Lung microvascular endothelial cell (primary cell): Measurements from ENCODE around the gene SENP6. TPM values are rescaled to one million over a fixed set of nuclear protein-coding genes. Genes with fewer than 3 reads are reported as not detected.
"Not testable (repeated sequence)": the region's sequence is repeated elsewhere in the genome, so short reads cannot be mapped to it uniquely, and the experiment has no call there.

Source experiments
- DNase-seq, 2 donors: peaks; one replicate each; pipeline versions ENCODE4 v3.0.0 to v3.0.0-alpha.2; 2010; ENCODE audit warnings: low read depth in 2 of 2
- total RNA-seq: library from RNA; depleted of rRNA; stranded (reverse); fragments of >200 nt; gene quantifications from 2 replicates; pipeline ENCODE4 v1.2.1, GENCODE V29; 2014

The SENP6 gene
- total RNA-seq, 1 donor from 2014 or later: 39.5 TPM

DNA sequence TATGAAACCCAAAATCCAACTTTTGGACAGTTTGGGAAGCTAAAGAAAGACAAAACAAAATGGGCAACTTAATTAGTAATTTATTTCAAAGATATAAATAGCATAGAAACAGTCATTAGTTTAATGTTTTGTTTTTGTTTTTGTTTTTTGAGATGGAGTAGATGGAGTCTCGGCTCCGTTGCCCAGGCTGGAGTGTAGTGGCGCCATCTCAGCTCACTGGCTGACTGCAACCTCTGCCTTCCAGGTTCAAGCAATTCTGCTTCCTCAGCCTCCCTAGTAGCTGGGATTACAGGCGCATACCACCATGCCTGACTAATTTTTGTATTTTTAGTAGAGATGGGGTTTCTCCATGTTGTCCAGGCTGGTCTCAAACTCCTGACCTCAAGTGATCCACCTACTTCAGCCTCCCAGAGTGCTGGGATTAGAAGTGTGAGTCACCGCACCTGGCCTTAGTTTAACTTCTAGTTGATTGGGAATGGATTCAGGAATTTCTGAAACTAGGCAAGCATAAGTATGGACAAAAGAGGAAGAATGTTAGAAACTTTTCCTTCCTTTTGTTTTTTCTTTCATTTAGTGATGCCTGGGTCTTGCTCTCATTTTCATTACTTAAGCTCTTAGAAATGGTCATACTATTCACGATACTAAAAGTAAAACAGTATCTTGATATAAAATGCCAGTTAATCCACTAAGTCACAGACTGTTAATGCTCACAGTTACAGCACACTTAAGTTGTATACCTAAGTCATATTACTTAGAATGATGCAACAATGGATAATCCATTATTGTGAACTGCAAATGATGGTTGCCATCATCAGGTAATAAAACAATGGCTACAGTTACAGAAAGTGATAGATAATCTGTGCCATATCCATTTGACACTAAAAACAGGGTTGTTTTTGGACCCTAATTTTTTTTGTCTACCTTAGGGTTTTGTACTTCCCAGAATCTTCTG lies 8.2 kb downstream of the SENP6 start:
- DNase-seq: peak in 1 of 2 donors; percentile 32

DNA sequence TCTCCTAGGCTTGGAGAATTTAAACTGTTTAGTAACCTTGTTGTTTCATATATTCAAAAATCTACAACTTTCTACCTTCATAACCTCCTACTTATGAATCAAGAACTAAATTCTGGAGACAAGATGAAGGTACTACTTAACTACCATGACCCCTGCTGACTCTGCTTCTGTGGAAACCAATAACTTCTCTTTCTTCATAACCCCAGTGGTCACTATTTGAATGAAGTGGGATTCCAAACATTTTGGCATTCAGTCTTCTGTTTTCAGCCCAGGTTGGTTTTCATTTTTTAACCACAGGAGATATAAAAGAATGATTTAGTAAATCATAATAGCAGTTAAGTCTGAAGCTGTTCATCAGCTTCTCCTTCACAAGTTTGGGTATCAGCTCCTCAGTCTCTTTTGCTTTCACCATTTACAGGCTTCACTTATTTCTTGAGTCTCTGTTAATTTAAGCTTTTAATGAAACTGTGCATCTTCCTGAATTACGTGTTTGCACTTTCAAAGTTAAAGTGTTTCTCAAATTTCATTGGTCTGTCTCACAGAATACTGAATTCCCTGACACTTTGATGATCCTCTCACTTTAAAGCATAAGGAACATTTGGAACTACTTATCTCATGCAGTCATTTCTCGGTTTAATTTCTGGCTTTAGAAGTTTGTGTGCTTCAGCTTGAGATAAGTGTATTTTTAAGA lies 9.5 kb downstream of the SENP6 start:
- DNase-seq: no peak

DNA sequence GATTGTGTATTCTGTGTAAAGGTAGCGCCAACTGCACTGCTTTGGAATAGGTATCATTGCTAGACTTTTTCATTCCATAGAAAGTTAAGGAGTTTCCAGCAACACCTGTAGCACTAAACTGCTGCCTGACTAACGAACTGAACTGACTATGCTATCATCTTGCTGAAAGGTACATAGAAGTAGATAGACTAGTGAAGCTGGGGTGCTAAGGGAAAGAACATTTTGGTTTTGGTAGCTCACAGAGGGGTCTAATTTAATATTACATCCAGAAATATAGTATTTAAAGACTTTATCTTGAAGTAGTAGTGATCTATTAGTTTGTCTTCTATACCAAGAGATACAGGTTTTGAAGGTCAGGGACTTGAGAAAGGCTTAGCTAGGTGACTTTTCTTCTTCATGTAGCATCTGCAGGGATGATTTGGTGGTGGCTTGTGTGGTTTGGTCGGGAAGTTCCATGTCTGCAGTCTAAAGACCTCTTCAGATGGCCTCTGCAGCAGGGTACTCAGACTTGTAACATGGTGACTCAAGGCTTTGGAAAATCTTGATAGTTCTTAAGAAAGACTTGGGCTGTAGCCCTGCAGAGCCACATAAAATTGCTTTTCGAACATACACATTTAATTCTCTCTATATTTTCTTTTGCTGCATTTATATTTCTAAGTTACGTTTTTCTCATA lies 10.2 kb downstream of the SENP6 start:
- DNase-seq: no peak

DNA sequence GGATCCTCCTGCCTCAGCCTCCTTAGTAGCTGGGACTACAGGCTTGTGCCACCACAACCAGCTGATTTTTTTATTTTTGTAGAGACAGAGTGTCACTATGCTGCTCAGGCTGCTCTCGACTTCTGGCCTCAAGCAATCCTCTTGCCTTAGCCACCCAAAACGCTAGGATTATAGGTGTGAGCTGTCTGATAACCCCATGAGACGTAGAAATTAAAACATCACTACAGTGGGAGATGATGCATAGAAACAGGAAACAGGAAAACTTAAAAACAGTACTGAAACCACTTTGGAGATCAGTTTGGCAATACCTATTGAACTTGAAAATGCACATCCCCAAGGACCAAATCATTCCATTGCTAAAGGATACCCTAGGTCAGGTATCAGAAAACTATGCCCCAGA lies 10.8 kb downstream of the SENP6 start:
- no peak for DNase-seq

DNA sequence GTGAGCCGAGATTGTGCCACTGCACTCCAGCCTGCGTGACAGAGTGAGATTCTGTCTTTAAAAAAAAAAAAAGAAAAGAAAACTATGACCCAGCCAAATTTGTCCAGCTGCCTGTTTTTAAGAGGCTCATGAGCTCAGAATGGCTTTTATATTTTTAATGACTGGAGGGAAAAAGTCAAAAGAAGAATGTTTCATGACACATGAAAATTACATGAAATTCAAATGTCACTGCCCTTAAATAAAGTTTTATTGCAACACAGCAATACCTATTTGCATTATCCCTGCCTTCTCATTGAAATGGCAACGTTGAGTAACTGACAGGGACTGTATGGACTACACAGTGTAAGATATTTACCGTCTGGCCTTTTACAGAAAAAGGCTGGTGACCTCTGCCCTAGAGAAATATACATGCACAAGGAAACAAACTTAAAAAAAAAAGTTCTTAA lies 11.4 kb downstream of the SENP6 start:
- no peak for DNase-seq

DNA sequence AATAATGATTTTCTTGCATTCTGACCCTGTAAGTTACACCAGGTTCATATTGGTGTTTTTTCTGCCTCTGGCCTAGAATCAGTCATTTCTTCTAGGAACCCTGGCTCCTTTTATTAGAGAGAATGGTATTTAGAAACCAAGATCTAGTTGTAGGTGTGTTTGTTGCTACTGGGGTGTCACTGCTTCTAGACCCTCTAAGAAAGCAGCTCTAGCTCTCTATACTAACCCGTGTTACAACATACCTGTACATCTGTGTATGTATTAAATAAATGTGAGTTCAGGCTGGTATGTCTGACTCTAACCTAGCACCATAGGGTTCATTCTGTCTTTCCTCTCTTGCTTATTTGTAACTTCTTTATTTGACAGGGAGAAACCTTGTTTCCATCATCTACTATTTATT lies 16.8 kb downstream of the SENP6 start:
- DNase-seq: no peak

DNA sequence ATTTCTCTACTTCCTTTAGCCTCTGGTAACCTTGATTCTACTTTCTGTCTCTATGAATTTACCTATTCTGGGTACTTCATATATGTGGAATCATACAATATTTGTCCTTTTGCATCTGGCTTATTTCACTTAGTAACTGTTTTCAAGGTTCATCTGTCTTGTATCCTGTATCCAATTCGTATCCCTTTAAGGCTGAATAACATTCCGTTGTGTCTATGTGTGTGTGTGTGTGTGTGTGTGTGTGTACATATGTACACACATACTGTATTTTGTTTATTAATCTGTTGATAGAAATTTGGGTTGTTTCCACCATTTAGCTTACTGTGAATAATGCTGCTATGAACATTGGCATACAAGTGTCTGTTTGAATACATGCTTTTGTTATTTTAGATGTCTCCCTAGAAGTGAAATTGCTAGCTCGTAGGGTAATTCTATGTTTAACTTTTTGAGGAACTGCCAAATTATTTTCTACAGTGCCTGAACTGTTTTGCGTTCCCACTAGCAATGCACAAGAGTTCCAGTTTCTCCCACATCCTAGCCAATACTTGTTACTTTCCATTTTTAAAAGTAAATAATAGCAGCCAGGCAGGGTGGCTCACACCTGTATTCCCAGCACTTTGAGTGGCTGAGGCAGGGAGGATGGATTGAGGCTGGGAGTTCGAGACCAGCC lies 17.7 kb downstream of the SENP6 start:
- peak in 1 of 2 donors; percentile 18 for DNase-seq

DNA sequence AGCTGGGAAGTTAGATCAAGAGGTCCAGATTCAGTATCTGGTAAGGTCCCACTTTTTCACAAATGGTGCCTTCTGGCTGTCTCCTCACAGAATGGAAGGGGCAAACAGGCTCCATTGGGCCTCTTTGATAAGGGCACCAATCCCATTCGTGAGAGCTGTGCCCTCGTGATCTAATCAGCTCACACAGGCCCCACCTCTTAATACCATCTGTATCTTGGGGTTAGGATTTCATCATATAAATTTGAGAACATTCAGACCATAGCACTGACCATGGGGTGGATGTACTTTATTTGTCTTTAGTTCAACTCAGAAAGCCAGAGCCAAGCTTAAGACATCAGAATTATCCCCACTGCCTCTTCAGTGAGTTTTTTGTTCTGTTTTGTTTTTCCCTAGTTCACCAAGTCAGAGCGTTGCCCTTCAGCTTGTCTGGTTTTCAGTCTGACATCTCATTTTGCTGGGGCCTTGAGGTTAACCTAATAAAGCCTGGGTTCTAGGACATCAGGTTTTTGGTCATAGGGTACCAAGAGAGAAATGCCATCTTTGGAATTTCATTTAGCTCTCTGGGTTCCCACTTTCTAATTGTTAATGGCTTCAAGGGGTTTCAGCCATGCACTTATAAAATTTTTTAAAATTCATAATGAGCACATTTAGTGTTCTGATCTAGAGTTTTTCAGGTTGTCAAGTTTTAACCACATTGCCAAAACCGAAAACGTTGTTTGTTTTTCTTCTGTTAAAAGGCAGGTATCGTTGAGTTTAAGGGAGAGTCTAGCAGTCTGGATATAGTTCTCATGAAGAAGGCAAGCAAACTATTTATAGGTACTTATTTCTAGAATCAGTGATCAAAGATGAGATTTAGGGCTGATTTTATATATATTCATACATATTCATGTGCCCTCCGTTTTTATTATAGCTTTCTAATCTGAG lies 19.0 kb downstream of the SENP6 start:
- no peak for DNase-seq

DNA sequence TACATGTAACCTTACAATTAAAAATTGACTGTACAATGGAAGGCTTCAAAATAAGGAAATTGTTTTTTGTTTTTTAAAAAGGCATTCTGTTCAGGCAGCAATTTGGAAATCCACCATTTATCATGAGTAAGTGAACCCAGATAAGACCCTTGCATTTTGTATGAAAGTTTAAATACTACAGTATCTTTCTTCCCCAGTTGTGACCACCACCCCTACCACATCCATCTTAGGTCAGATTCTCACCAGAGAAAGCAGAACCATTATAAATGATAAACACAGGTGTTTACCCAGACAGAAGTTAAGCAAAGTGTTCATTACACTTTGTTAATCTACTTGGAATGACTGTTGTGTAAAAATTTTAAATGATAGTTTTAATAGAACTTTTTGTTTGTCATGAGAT lies 20.2 kb downstream of the SENP6 start:
- no peak for DNase-seq

DNA sequence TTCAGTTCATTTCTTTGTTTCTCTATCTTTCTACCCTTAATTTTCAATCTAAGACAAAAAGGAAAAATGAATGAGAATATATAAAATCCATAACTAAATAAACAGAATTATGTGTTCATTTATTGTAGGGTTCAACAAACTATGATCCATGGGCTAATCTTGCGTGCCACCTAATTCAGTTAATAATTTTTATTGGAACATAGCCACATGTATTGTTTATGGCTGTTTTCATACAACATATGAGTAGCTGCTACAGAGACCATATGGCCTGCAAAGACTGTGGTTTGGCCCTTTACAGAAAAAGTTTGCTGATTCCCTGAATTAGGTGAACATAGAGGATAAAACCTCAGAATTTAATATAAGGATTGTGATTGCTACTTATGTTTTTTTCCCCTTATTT lies 21.8 kb downstream of the SENP6 start:
- no peak for DNase-seq

DNA sequence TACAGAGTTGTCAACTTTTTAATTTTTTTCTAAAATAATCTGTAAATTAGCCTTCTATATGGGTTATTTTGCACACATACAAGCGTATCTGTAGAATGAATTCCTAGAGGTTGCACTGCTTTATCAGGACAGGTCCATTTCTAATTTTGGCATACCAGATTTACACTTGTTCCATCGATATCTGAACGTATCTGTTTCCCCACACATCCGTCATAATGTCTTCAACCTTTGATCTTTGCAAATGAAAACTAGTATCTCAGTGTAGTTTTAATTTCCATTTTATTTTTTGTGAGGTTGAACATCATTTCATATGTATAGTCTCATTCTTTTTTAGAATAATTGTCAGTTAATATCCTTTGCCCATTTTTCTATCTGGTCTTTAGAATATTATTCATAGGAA lies 22.7 kb downstream of the SENP6 start:
- DNase-seq: no peak

DNA sequence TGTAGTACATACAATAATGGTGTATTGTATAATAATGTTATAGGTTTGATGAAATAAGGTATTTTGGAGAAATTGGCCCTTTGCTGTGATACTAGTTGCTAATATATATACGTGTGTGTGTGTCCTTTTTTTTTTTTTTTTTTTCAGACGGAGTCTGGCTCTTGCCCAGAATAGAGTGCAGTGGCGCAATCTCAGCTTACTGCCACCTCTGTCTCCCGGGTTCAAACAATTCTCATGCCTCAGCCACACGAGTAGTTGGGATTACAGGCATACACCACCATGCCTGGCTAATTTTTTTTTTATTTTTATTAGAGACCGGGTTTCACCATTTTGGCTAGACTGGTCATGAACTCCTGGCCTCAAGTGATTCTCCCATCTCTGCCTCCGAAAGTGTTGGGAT lies 23.3 kb downstream of the SENP6 start:
- no peak for DNase-seq

DNA sequence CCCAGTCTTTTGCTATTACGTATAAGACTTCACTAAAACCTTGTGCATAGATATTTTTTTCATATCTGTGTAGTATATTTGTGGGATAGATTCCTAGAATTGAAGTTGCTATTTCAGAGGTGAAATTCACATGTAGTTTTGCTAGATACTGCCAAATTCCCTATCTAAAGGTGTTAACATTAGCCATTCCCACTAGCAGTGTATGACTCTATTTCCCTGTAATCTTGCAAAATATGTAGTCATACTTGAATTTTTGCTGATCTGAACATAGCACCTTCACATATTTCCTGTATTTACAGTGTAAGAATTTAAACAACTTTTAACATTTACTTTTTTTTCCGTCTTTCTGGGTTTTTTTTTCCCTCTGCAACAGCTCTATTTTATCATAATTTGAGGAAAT lies 24.9 kb downstream of the SENP6 start:
- no peak for DNase-seq

DNA sequence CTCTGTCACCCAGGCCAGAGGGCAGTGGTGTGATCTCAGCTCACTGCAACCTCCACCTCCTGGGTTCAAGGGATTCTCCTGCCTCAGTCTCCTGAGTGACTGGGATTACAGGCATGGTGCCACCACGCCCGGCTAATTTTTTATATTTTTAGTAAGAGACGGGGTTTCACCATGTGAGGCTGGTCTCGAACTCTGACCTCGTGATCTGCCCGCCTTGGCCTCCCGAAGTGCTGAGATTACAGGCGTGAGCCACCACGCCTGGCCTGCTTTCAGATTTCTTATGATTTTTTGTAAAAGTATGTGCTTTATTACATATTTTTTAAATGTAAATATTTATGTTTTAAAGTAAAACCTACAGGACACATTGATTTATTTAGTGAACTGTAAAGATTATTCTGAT lies 26.0 kb downstream of the SENP6 start:
- DNase-seq: not testable (repeated sequence)

DNA sequence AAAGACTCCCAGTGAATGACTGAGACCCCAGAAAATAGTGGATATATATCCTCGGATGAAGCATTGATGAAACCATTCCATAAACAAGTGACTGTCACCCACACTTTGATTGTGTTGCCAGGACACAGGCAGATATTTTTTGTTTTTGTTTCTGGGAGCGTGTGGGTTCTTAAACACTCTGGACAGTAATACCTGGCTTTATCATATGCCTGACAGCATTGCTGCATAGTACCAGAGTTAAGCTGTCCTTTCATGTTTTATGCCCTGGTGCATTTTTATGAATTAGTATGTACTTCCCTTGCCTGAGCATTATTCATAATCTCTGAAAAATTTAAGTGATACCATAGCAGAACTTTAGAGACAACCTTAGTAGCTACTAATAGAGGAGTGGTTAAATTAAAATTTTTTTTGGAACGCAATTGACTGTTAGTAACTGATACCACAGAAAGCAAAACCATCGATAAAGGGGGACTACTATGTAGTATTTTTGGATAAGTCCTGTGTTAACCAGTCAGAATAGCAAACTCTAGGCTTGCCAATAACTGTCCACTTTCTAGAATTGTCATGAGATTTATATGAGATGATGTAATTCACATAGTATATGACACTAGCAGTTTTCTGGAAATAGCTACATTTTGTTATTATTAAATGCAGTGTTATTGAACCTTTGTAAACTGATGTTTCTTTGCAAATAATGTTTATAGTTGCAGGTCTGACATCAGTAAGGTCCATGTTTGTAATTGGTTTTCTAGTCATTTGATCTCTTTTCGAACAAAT lies 30.4 kb downstream of the SENP6 start:
- DNase-seq: no peak

DNA sequence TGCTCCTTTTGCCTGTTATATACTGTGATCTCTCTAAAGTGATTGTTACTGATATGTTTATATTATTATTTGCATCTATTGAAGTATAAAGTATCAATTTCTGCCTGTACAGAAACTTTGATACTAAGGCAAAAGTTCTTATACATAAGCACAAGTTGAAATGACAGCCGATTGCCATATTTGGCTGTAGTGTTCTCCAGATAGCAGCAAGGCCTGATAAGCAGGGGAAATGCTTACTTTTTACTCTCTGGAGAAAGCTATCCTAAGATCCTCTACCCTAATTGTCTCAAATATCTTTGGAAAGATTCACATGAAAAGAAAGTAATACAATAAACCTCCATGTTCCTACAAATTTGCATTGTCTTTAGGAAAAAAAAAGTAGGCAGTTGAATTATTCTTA lies 31.4 kb downstream of the SENP6 start:
- DNase-seq: no peak

DNA sequence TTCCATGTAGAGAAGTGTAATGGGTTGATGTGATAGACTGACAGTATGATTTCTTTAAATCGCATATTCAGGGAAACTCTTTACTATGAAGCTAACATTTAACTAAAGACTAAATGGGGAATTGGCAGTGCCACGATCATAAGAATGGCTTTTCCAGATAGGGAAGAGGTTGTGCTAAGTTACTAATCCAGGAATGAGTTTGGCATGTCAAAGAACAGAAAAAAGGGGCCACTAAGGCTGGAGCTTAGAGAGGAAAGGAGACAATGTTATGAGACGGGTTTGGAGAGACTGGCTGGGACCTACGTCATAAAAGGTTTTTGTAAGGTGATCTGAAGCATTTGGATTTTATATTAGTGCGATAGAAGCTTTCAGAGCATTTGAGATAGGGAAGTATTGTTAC lies 40.6 kb downstream of the SENP6 start:
- no peak for DNase-seq

DNA sequence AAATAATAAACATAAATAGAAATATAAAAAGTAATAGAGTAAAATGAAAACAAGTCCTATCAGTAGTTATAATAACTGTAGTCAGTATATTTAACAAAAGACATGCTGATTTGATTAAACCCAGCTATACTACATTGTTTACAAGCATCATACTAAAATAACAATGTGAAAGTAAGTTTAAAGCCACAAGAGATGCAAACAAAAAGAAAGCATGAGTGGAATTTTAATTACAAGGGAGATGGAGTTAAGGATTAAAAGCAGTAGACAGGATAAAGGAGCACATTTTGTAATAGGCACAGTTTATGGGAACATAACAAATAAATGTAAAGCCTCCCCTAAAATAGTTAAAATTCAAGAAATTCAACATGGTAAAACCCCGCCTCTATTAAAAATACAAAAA lies 41.5 kb downstream of the SENP6 start:
- DNase-seq: no peak

DNA sequence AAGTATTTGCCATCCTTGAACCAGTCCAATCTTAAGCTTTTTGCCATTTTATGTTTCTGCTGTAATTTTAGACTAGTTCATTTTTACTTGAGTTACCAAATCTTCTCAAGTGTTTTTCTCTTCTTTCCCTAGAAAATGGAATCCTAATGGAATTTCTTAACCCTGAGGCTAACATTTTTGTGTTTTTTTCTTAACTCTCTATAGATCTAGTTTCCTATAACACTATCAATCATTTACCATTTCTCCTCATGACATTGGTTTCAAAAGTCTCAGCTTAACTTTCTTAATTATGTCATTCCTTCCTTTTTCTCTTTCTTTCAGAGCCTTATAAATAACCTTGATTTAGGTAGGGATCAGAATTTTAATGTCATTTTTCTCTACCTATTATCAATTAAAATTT lies 54.8 kb downstream of the SENP6 start:
- DNase-seq: no peak

DNA sequence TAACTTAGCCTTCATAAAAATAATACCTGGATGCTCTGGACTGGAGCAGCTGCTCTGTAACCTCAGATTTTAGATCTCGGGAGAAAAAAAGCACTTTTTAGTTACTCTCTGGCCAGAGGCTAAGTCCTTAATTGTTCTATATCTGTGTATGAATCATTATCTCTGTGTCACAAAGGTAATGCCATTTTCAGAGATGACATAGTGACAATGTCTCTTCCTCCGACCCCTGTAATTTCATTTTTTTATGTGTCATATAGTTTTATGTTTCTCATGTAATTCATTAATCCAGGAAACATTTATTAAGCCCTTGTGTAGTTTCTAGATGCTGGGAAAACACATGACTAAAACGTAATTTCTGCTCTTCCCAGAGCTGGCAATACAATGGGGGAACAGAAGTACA lies 55.6 kb downstream of the SENP6 start:
- peak in 1 of 2 donors; percentile 33 for DNase-seq
